Astrocyte (in vitro differentiated cells and primary cell): ENCODE measurements around the gene DOLPP1. TPM values are rescaled to one million over a fixed set of nuclear protein-coding genes. Genes with fewer than 3 reads are reported as not detected.

Experiments used
- DNase-seq: peaks from one replicate; pipeline ENCODE4 v3.0.0-alpha.2; 2010; ENCODE audit warnings: low read depth
- FAIRE-seq: peaks from 2 replicates; lab custom pipeline; 2011; peaks lifted over from hg19 to GRCh38; lab: Jason Lieb, UNC
- H2AFZ ChIP-seq: 2 replicates; pipeline ENCODE4 v1.6.0; 2012; ENCODE audit warnings: low read depth, low read length, inconsistent platforms
- H3K27ac ChIP-seq: 2 replicates; pipeline ENCODE4 v1.5.1; 2011; ENCODE audit warnings: low read depth, low read length, inconsistent platforms
- H3K27me3 ChIP-seq: 2 replicates; pipeline ENCODE4 v1.6.0; 2011; ENCODE audit warnings: low read length, inconsistent platforms; ENCODE audit not compliant: insufficient read depth
- H3K36me3 ChIP-seq: 2 replicates; pipeline ENCODE4 v1.5.1; 2011; ENCODE audit warnings: low read length, inconsistent platforms; ENCODE audit not compliant: insufficient read depth
- H3K4me1 ChIP-seq: 2 replicates; pipeline ENCODE4 v1.5.1; 2011; ENCODE audit warnings: low read length, inconsistent platforms; ENCODE audit not compliant: insufficient read depth
- H3K4me2 ChIP-seq: 2 replicates; pipeline ENCODE4 v1.6.0; 2012; ENCODE audit warnings: low read length, inconsistent platforms
- H3K4me3 ChIP-seq: 2 replicates; pipeline ENCODE4 v1.5.1; 2011; ENCODE audit warnings: low read depth, mild to moderate bottlenecking, low read length, inconsistent platforms; ENCODE audit not compliant: insufficient read depth
- H3K79me2 ChIP-seq: 2 replicates; pipeline ENCODE4 v1.6.0; 2012; ENCODE audit warnings: mild to moderate bottlenecking, low read length, inconsistent platforms; ENCODE audit not compliant: insufficient read depth
- H3K9ac ChIP-seq: 2 replicates; pipeline ENCODE4 v1.6.0; 2012; ENCODE audit warnings: mild to moderate bottlenecking, low read length, inconsistent platforms
- H3K9me3 ChIP-seq: 2 replicates; pipeline ENCODE4 v1.5.1; 2012; ENCODE audit warnings: low read depth, mild to moderate bottlenecking, low read length, inconsistent platforms; ENCODE audit not compliant: insufficient read depth
- H4K20me1 ChIP-seq: 2 replicates; pipeline ENCODE4 v1.6.0; 2012; ENCODE audit warnings: low read length, inconsistent platforms; ENCODE audit not compliant: insufficient read depth
- H3K27ac Mint-ChIP-seq: one replicate; pipeline ENCODE4 v1.8.0; 2021; ENCODE audit warnings: mild to moderate bottlenecking, mixed read lengths; ENCODE audit not compliant: unreplicated experiment
- H3K27me3 Mint-ChIP-seq: one replicate; pipeline ENCODE4 v1.8.0; 2021; ENCODE audit warnings: low read depth, mixed read lengths; ENCODE audit not compliant: unreplicated experiment
- H3K36me3 Mint-ChIP-seq: one replicate; pipeline ENCODE4 v1.8.0; 2021; ENCODE audit warnings: low read depth, mixed read lengths; ENCODE audit not compliant: unreplicated experiment
- H3K4me1 Mint-ChIP-seq: one replicate; pipeline ENCODE4 v1.8.0; 2021; ENCODE audit warnings: low read depth, mixed read lengths; ENCODE audit not compliant: unreplicated experiment
- H3K4me3 Mint-ChIP-seq: one replicate; pipeline ENCODE4 v1.8.0; 2021; ENCODE audit warnings: mild to moderate bottlenecking, moderate library complexity, mixed read lengths; ENCODE audit not compliant: unreplicated experiment
- H3K9me3 Mint-ChIP-seq: one replicate; pipeline ENCODE4 v1.8.0; 2021; ENCODE audit warnings: mild to moderate bottlenecking, mixed read lengths; ENCODE audit not compliant: unreplicated experiment
- EZH2 ChIP-seq: IDR thresholded peaks from 2 replicates; pipeline ENCODE4 v1.6.1; 2012; ENCODE audit warnings: mild to moderate bottlenecking, low read length, inconsistent platforms; ENCODE audit not compliant: insufficient read depth
- total RNA-seq: library from RNA; stranded (reverse); gene quantifications from 2 replicates; pipeline ENCODE4 v1.2.1, GENCODE V29; 2021
- TF ChIP-seq, protein P1 (sequence below): IDR thresholded peaks from 2 replicates; pipeline ENCODE4 v1.5.1; 2011; ENCODE audit warnings: low read depth, mild to moderate bottlenecking, inconsistent platforms, low read length, moderate library complexity; ENCODE audit not compliant: insufficient read depth

Gene DOLPP1
- total RNA-seq, 1 donor from 2014 or later, result 17.9 TPM

DNA sequence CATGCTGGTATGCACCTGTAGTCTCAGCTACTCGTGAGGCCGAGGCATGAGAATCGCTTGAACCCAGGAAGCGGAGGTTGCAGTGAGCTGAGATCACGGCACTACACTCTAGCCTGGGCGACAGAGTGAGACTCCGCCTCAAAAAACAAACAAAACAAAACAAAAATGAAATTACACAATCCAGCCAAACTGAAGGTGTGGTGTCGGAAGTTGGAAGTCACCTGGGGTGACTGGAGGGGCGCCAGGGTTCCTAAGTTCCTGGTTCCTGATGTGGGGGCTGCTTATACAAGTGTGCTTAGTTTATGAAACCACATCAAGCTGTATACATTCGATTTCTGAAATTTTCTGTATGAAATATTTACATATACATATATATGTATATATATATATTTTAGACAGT lies 3.7 kb upstream of the DOLPP1 start:
- no peaks in the 10 kb centered on the region for H3K27me3 Mint-ChIP-seq
- H3K4me2 ChIP-seq, result no peak overlapping the region
- H3K9ac ChIP-seq, result no peak overlapping the region
- no peak overlapping the region for H2AFZ ChIP-seq
- H3K4me1 Mint-ChIP-seq, result no peaks in the 10 kb centered on the region
- FAIRE-seq (no peak), DNase-seq (no peak)
- H3K9me3 Mint-ChIP-seq, result peaks cover 2% of the 10 kb centered on the region
- H3K79me2 ChIP-seq, result peaks cover 10% of the 10 kb centered on the region
- no peak overlapping the region for H3K4me3 ChIP-seq
- no peaks in the 10 kb centered on the region for H3K27me3 ChIP-seq
- TF ChIP-seq, protein P1, sequence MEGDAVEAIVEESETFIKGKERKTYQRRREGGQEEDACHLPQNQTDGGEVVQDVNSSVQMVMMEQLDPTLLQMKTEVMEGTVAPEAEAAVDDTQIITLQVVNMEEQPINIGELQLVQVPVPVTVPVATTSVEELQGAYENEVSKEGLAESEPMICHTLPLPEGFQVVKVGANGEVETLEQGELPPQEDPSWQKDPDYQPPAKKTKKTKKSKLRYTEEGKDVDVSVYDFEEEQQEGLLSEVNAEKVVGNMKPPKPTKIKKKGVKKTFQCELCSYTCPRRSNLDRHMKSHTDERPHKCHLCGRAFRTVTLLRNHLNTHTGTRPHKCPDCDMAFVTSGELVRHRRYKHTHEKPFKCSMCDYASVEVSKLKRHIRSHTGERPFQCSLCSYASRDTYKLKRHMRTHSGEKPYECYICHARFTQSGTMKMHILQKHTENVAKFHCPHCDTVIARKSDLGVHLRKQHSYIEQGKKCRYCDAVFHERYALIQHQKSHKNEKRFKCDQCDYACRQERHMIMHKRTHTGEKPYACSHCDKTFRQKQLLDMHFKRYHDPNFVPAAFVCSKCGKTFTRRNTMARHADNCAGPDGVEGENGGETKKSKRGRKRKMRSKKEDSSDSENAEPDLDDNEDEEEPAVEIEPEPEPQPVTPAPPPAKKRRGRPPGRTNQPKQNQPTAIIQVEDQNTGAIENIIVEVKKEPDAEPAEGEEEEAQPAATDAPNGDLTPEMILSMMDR, result no peak
- no peak for TF ChIP-seq EZH2
- H3K4me3 Mint-ChIP-seq, result no peak overlapping the region
- H3K36me3 Mint-ChIP-seq, result no peaks in the 10 kb centered on the region
- no peak overlapping the region for H3K27ac Mint-ChIP-seq
- no peaks in the 10 kb centered on the region for H3K36me3 ChIP-seq
- H4K20me1 ChIP-seq, result peaks cover 2% of the 10 kb centered on the region
- H3K9me3 ChIP-seq, result no peaks in the 10 kb centered on the region
- no peak overlapping the region for H3K27ac ChIP-seq
- H3K4me1 ChIP-seq, result peaks cover 12% of the 10 kb centered on the region

DNA sequence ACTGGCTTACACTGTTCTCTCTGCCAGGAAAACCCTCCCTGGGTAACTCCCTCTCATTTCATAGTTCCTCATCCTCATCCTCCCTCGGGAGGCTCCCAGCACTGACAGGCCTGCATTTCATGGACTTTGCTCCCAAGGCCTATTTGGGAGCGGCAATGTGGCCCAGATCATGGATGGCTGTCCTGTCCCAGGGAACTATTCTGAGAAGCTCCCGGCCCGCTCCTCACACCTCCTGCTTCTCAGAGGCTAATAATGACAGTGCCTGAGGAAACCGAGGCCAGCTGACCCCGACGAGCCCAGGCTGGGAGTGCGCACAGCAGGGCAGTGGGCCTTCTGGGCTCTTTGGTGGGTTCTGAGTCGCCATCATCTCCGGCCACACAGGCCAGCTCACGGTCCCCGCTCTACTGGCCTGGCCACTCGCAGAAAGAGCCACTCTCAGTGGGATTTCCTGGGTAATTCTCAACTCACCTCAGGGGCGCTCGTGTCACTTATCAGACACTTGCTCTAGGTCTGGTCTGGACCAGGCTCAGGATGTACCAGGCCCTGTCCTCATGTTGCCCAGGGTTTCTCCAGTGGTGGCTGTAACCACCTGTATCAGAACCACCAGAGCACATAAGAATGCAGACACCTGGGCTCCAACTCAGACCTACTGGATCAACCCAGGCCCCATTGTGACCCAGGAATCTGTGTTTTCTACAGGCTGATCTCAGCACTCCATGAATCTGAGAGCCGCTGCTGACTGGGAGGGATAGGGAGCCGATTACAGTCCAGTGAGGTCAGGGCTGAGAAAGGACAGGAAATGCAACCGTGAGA lies 2.0 kb upstream of the DOLPP1 start:
- H3K9me3 ChIP-seq, result no peaks in the 10 kb centered on the region
- FAIRE-seq, result no peak
- no peak for DNase-seq
- no peak overlapping the region for H3K4me3 ChIP-seq
- no peak overlapping the region for H3K9ac ChIP-seq
- H2AFZ ChIP-seq, result no peak overlapping the region
- H3K36me3 ChIP-seq, result no peaks in the 10 kb centered on the region
- Mint-ChIP-seq H3K36me3 (peaks cover 4% of the 10 kb centered on the region), H3K9me3 (peaks cover 2% of the 10 kb centered on the region), H3K27ac (no peak overlapping the region), H3K4me3 (peak overlapping the region; percentile 85), H3K4me1 (no peaks in the 10 kb centered on the region), H3K27me3 (no peaks in the 10 kb centered on the region)
- no peak overlapping the region for H3K27ac ChIP-seq
- H4K20me1 ChIP-seq, result peaks cover 16% of the 10 kb centered on the region
- no peaks in the 10 kb centered on the region for H3K27me3 ChIP-seq
- TF ChIP-seq EZH2, result no peak
- peaks cover 27% of the 10 kb centered on the region for H3K79me2 ChIP-seq
- peaks cover 12% of the 10 kb centered on the region for H3K4me1 ChIP-seq
- no peak overlapping the region for H3K4me2 ChIP-seq

DNA sequence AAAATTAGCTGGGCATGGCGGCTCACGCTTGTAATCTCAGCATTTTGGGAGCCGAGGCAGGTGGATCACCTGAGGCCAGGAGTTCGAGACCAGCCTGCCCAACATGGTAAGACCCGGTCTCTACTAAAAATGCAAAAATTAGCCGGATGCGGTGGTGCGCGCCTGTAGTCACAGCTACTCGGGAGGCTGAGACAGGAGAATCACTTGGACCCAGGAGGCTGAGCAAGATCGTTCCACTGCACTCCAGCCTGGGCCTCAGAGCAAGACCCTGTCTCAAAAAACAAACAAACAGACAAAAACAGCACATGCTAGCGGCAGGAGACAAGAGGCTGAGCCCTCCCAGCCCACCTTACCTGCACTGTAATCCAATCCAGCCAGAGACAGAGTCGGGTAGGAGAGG lies 1.1 kb upstream of the DOLPP1 start:
- H3K27ac Mint-ChIP-seq, result no peak overlapping the region
- Histone ChIP-seq H3K4me2 (peak overlapping the region; percentile 94), H3K4me1 (peaks cover 12% of the 10 kb centered on the region), H3K4me3 (peak overlapping the region; percentile 91), H3K27ac (no peak overlapping the region), H2AFZ (peak overlapping the region; percentile 94), H3K27me3 (no peaks in the 10 kb centered on the region), H3K9me3 (no peaks in the 10 kb centered on the region), H3K79me2 (peaks cover 32% of the 10 kb centered on the region), H4K20me1 (peaks cover 23% of the 10 kb centered on the region), H3K36me3 (peaks cover 2% of the 10 kb centered on the region), H3K9ac (peak overlapping the region; percentile 58)
- H3K4me1 Mint-ChIP-seq, result no peaks in the 10 kb centered on the region
- H3K27me3 Mint-ChIP-seq, result no peaks in the 10 kb centered on the region
- H3K36me3 Mint-ChIP-seq, result peaks cover 4% of the 10 kb centered on the region
- DNase-seq (no peak), FAIRE-seq (no peak)
- peaks cover 2% of the 10 kb centered on the region for H3K9me3 Mint-ChIP-seq
- peak overlapping the region; percentile 85 for H3K4me3 Mint-ChIP-seq
- TF ChIP-seq, protein P1, result no peak
- no peak for TF ChIP-seq EZH2
